K562 (cell line): ENCODE results near the gene TGM3. TPM values are rescaled to one million over a fixed set of nuclear protein-coding genes. Genes with fewer than 3 reads are reported as not detected.

ENCODE experiments used
- CHD7 ChIP-seq: fragments of 200-600 bp; sonication (generic); IDR thresholded peaks from one replicate; pipeline ENCODE4 v1.6.1; 2012; ENCODE audit warnings: mild to moderate bottlenecking, low read depth, low read length, inconsistent platforms
- HES1 ChIP-seq: fragments of 450-650 bp; IDR thresholded peaks from 2 replicates; pipeline ENCODE4 v1.6.1; 2016; ENCODE audit warnings: low read depth, mild to moderate bottlenecking, moderate library complexity
- MCM2 ChIP-seq: fragments of 450-650 bp; IDR thresholded peaks from 2 replicates; pipeline ENCODE4 v1.6.1; 2017; ENCODE audit warnings: low read depth, mild to moderate bottlenecking
- NR1H2 ChIP-seq: sonication (generic); formaldehyde crosslinking; IDR thresholded peaks from 2 replicates; pipeline ENCODE4 v1.4.0; 2020; ENCODE audit warnings: mild to moderate bottlenecking, missing genetic modification reagents
- SMARCA5 ChIP-seq: fragments of 450-650 bp; IDR thresholded peaks from 2 replicates; pipeline ENCODE4 v1.6.1; 2016
- SMARCE1 ChIP-seq: fragments of 450-650 bp; IDR thresholded peaks from 2 replicates; pipeline ENCODE4 v1.7.1; 2016; ENCODE audit warnings: mild to moderate bottlenecking
- SUPT5H ChIP-seq: fragments of 450-650 bp; IDR thresholded peaks from 2 replicates; pipeline ENCODE4 v1.6.1; 2016
- ZBTB11 ChIP-seq, 3 experiments: fragments of 200-800 bp in 1 of 3; fragments of 250-450 bp in 1 of 3; fragments of 450-650 bp in 1 of 3; sonication (Bioruptor Pico) in 1 of 3; sonication (Bioruptor generic) in 1 of 3; formaldehyde crosslinking in 1 of 3; IDR thresholded peaks; 2 replicates each; pipeline versions ENCODE4 v1.6.1 to v1.8.0; 2016 to 2022; ENCODE audit warnings: mild to moderate bottlenecking in 2 of 3, missing genetic modification characterization in 2 of 3, missing compliant biosample characterization in 1 of 3, moderate library complexity in 1 of 3
- ZFP91 ChIP-seq: sonication (generic); formaldehyde crosslinking; IDR thresholded peaks from 2 replicates; pipeline ENCODE4 v1.8.0; 2022; ENCODE audit warnings: mild to moderate bottlenecking, missing genetic modification reagents
- ZNF133 ChIP-seq: fragments of 250-450 bp; sonication (Bioruptor Pico); IDR thresholded peaks from 2 replicates; pipeline ENCODE4 v1.4.0; 2020; ENCODE audit warnings: mild to moderate bottlenecking
- ZNF239 ChIP-seq: fragments of 250-450 bp; sonication (Bioruptor Pico); IDR thresholded peaks from 2 replicates; pipeline ENCODE4 v1.4.0; 2020; ENCODE audit warnings: mild to moderate bottlenecking
- ZNF668 ChIP-seq: fragments of 250-450 bp; sonication (Bioruptor Pico); IDR thresholded peaks from 2 replicates; pipeline ENCODE4 v1.8.0; 2022; ENCODE audit warnings: mild to moderate bottlenecking, inconsistent platforms
- polyA plus RNA-seq, 8 experiments: library from polyadenylated mRNA; depleted of rRNA in 4 of 8; stranded (reverse) in 5 of 8; unstranded in 3 of 8; fragments of >200 nt; fragmentation: Nextera tagmentation in 2 of 8; fragmentation: Illumina TruSeq in 1 of 8; extraction: Ambion mirVana in 2 of 8; extraction: Trizol in 1 of 8; gene quantifications; 2 replicates each; pipeline versions ENCODE4 v1.2.1 to v1.2.3, GENCODE V29; 2011 to 2014; ENCODE audit warnings: inconsistent platforms in 1 of 8, missing spikeins in 1 of 8
- total RNA-seq, 7 experiments: library from RNA; depleted of rRNA in 6 of 7; stranded (reverse); fragments of >200 nt in 6 of 7; fragmentation: Illumina TruSeq in 2 of 7; extraction: Trizol in 2 of 7; gene quantifications; 2 replicates each; pipeline versions ENCODE4 v1.2.1 to v1.2.3, GENCODE V29; 2011 to 2021; ENCODE audit warnings: low replicate concordance in 1 of 7

Gene TGM3
- total and polyA plus RNA-seq, 9 of the 15 experiments (the other 6 are each of a cell fraction or from before 2014, with no cell fraction given), result not detected

- TF ChIP-seq ZBTB11 (CRISPR knock-in tag; IDR thresholded peaks at IDR 0.05), result no peak
- no peak for TF ChIP-seq SUPT5H
- no peak for TF ChIP-seq SMARCA5
- TF ChIP-seq CHD7, result no peak
- TF ChIP-seq HES1, result no peak
- TF ChIP-seq ZNF668 (CRISPR knock-in tag), result no peak
- TF ChIP-seq NR1H2 (CRISPR knock-in tag), result no peak
- TF ChIP-seq ZNF133, result no peak
- TF ChIP-seq ZNF239 (CRISPR knock-in tag), result no peak
- no peak for TF ChIP-seq SMARCE1
- no peak for TF ChIP-seq MCM2
- no peak for TF ChIP-seq ZFP91
These were observed 38.0 kb downstream of the TGM3 start (continued) for GRCh38 chr20:2333821-2334220.
